HG03175 (cell line): ENCODE data around the gene PUS3.
"Not testable (repeated sequence)": the region's sequence is repeated elsewhere in the genome, so short reads cannot be mapped to it uniquely, and the experiment has no call there.

ENCODE experiments used
- ATAC-seq: cut with Tn5 transposase; IDR thresholded peaks from one replicate; pipeline ENCODE4 v1.9.1; 2021; ENCODE audit warnings: mild to moderate bottlenecking, moderate library complexity; ENCODE audit not compliant: unreplicated experiment

The PUS3 gene

GRCh38 chr11:125922156-125922555 is 19.1 kb upstream of the PUS3 start:
- ATAC-seq: no peak

- no peak for ATAC-seq
Observed at GRCh38 chr11:125921042-125921441, 18.0 kb upstream of the PUS3 start.

GRCh38 chr11:125918140-125918840 is 15.3 kb upstream of the PUS3 start:
- ATAC-seq: no peak

DNA sequence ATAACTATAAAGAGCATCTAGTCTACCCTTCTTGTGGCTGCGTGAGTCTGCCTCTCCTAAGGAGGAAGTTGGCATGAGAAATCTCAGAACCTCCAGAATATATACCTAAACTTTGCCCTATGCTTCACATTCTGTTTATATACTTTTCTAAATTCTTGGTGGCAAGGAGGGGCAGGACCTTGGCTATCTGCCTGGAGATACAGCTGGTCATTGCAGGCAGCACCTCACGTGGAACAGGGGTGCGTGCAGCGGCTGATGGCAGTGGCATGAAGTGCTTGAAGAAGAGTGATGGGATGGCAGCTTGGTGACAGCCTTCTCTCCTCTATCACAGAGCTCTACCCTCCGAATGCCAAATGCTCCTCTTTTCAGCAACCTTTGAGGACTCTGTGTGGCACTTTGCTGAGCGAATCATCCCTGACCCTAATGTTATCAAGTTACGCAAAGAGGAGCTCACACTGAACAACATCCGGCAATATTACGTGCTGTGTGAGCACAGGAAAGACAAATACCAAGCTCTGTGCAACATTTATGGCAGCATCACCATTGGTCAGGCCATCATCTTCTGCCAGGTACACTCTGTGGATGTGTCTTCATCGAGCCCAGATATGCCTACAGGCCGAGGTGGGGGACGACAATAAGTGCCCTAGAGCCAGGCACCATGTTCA is 13.8 kb upstream of the PUS3 start:
- ATAC-seq: no peak

DNA sequence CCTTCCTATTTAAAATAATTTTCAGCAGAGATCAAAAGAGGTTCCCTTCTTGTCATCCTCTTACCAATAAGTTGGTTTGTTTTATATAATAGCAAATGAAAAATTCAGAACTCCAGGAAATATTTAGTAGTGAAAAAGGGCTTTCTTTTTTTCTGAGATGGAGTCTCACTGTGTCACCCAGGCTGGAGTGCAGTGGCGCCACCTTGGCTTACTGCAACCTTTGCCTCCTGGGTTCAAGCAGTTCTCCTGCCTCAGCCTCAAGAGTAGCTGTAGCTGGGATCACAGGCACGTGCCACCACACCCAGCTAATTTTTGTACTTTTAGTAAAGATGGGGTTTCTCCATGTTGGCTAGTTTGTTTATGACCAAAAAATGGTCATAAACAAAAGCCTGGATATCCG is 11.6 kb upstream of the PUS3 start:
- not testable (repeated sequence) for ATAC-seq

DNA sequence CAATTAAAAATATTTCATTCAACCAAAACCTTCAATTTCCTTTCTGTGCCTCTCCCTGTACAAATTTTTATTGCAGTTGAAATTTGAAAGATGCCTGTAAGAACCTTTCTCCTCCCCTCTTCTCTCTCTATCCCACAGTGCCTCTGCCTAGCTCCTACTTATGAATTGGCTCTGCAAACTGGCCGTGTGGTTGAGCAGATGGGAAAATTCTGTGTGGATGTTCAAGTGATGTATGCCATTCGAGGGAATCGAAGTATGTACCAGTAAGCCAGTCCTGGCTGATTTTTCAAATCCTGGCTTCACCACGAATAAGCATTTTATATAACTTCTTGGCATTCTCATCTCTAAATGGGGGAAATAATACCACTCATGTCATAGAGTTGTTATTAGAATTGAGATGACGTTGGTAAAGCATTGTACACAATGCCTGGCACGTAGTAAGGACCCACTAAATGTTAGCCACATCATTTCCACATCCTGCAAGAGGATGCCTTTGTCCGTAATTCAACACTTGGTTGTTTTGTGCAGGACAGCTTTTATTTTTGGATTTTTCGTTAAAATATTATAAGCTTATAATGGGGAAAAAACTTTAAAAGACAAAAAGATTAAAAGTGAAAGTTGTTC is 7.3 kb upstream of the PUS3 start:
- ATAC-seq: no peak

- no peak for ATAC-seq
Observed at GRCh38 chr11:125904678-125905077, 1.7 kb upstream of the PUS3 start.

- ATAC-seq: no peak
Observed at GRCh38 chr11:125903711-125904659, 979 bp upstream of the PUS3 start, which contains the start of gene DDX25. Gene DDX25, plus strand, starts transcription at chr11:125904508. Its CDS starts 10 bp downstream, at chr11:125904518.

DNA sequence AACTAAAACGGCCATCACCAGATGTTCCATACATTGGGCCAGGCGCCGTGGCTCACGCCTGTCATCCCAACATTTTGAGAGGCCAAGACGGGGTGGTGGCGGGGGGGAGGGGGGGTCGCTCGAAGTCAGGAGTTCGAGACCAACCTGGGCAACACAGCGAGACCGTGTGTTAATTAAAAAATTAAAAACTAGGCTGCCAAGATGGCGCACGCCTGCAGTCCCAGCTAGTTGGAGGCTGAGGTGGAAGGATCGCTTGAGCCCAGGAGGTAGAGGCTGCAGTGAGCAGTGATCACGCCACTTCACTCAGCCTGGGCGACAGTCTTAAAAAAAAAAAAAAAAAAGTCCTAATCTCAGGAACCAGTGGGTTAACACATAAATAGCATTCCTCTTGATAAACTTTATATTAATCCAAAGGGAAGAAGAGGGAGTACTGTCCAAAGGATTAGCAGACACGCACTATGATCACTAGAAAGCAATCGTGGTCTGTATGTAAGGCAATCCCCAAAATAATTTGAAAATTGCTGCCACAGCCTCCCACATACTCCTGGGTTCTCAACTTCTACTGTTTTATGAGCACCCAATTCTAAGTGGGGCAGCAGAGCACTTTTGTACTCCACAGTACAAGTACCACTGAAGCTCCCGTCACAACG is 604 bp downstream of the PUS3 start:
- ATAC-seq: peak; percentile 28

DNA sequence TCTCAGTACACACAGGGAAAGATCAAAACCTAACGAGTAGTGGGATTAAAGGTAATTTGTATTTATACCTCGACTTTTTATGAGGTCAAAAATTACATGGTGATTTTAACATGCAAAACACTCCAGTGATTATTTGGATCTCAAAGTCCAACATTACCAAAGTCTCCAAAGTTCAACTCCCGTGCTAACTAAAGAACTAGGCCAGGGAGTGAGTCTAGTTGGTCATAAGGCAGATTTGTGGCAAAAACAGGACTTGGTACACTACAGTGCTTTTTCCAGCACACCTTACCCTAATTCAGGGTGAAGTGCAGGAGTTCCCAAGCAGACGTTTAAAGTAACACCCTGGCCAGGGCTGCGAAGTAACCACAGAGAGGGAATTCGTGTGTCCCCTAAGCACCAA is 1.1 kb downstream of the PUS3 start:
- ATAC-seq: no peak

DNA sequence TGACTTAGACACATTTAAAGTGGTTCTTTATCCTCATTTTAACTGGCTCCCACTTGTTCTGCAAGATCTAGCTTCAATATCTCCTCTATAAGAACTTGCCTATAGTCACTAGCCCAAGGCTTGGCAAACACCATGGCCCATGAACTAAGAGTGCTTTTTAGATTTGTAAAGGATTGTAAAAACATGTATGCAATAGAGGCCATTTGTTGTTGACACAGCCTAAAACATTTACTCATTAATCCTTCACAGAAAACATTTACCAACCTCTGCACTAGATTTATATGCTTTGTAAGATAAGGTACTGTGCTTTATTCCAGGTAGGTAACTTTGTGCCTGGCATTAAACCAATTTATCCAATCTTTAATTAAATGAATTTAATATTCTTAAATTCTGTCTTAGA is 10.0 kb downstream of the PUS3 start:
- no peak for ATAC-seq

DNA sequence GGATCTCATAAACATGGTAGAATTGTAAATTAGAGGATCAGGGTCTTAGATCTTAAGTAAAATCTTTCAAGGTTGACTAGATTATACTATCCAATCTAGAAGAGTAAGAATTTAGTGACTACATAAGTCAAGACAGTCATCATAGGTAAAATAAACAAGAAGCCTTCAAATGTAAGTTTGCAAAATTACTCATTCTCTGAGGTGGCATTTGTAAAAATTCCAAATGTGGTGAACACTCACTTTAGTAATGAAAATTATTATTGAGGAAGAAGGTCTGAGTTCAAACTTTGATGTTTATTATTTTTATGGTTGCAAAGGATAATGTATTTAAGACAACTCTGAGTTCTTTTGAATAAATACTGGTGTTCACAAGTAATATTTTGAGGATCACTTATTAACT is 10.9 kb downstream of the PUS3 start:
- no peak for ATAC-seq

GRCh38 chr11:125890447-125891100 is 12.4 kb downstream of the PUS3 start:
- ATAC-seq: no peak

GRCh38 chr11:125887373-125888324 is 15.4 kb downstream of the PUS3 start, which contains the start of gene HYLS1:
Gene HYLS1, plus strand, starts transcription at chr11:125887668. Its CDS starts 11,701 bp downstream, at chr11:125899369.
- ATAC-seq: peak; percentile 85

GRCh38 chr11:125886997-125887372 is 16.0 kb downstream of the PUS3 start:
- ATAC-seq: peak; percentile 40

GRCh38 chr11:125883375-125883774 is 19.6 kb downstream of the PUS3 start:
- no peak for ATAC-seq

GRCh38 chr11:125881291-125881690 is 21.7 kb downstream of the PUS3 start:
- ATAC-seq: no peak

DNA sequence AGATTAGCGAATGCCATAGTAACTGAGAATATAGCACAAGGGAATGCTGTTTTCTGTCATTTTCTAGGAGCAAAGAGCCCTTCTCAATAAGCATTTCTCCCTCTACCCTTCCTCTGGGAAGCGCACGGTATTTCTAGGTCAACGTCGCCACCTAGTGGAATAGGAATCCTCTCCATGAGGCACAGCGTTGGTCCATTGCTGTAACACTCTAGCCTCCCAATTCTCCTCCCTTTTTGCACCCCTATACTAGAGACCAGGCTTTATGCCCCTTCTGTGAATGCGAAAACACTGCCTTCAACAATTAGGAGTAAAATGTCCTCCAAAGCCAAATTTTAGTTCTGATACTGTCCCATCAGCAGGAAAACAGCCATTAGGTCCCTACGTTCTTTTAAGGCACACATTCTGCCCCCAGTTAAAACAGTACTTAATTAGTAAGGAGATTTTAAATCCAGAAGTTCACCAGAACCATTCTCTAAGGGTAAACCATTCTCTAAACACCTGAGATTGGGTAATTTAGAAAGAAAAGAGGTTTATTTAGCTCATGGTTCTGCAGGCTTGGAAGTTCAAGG is 28.4 kb downstream of the PUS3 start:
- peak; percentile 71 for ATAC-seq
